Measurements from ENCODE around the gene G0S2. TPM values are rescaled to one million over a fixed set of nuclear protein-coding genes. Genes with fewer than 3 reads are reported as not detected.
"Not testable (repeated sequence)": the region's sequence is repeated elsewhere in the genome, so short reads cannot be mapped to it uniquely, and the experiment has no call there.

The G0S2 gene
- total RNA-seq, 1 experiment from 2014 or later = 620 TPM

DNA sequence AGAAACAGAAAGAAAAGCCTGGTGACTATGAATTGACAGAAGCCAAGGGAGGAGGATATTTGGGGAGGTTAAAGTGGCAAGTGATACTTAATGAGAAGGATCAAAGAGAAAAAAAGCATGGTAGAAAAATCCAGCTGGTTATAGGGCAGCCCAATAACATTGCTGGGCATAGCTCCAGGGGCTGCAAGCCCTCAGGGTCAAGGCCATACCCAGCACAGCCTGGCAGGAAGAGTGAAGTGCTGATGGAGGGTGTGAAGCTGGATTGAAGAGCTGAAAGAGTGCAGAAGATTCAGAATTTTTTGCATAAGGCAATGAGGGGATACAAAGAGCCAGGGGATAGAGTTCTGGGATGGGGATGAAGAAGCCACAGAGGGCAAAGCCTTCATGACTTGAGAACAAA lies 21.5 kb downstream of the G0S2 start:
- H3K9ac ChIP-seq (ENCODE audit: low read length) = no peak overlapping the region
- ChIA-PET CTCF (no interaction called here), POLR2A (ENCODE audit: unreplicated experiment) (no interaction called here)
- H3K4me2 ChIP-seq (ENCODE audit: low read length) = no peak overlapping the region
- H3K9me3 ChIP-seq (ENCODE audit: low read length) = no peaks in the 10 kb centered on the region
- H3K4me1 ChIP-seq (ENCODE audit: insufficient read depth, low read length) = peaks cover 11% of the 10 kb centered on the region
- no peaks in the 10 kb centered on the region for H3K9me2 ChIP-seq (replicated peaks; ENCODE audit: low read length)
- no peaks in the 10 kb centered on the region for H3K36me3 ChIP-seq (ENCODE audit: low read depth, low read length)
- H4K20me1 ChIP-seq (ENCODE audit: low read length) = no peaks in the 10 kb centered on the region
- TF ChIP-seq, protein P1, sequence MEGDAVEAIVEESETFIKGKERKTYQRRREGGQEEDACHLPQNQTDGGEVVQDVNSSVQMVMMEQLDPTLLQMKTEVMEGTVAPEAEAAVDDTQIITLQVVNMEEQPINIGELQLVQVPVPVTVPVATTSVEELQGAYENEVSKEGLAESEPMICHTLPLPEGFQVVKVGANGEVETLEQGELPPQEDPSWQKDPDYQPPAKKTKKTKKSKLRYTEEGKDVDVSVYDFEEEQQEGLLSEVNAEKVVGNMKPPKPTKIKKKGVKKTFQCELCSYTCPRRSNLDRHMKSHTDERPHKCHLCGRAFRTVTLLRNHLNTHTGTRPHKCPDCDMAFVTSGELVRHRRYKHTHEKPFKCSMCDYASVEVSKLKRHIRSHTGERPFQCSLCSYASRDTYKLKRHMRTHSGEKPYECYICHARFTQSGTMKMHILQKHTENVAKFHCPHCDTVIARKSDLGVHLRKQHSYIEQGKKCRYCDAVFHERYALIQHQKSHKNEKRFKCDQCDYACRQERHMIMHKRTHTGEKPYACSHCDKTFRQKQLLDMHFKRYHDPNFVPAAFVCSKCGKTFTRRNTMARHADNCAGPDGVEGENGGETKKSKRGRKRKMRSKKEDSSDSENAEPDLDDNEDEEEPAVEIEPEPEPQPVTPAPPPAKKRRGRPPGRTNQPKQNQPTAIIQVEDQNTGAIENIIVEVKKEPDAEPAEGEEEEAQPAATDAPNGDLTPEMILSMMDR (conservative IDR thresholded peaks at IDR 0.05; ENCODE audit: low read depth, low read length) = no peak
- TF ChIP-seq EZH2 (IDR thresholded peaks at IDR 0.05; ENCODE audit: low read length, unreplicated experiment) (no peak), EZH2phosphoT487 (IDR thresholded peaks at IDR 0.05; ENCODE audit: borderline replicate concordance, low read length) (no peak)
- no peak for ATAC-seq
- intact Hi-C loops (cut with micrococcal nuclease) = no loop called here
- DNase-seq = no peak
- H3K27me3 ChIP-seq (ENCODE audit: low read length) = no peaks in the 10 kb centered on the region
- H3F3A ChIP-seq (ENCODE audit: low read length, unreplicated experiment) = no peaks in the 10 kb centered on the region
- no peak overlapping the region for H2AFZ ChIP-seq (ENCODE audit: low read length)
- H3K79me2 ChIP-seq (ENCODE audit: low read length) = no peaks in the 10 kb centered on the region
- no TSS peak for BruUV-seq (replicated peaks)
- H3K4me3 ChIP-seq (ENCODE audit: low read length) = no peak overlapping the region
- H3K27ac ChIP-seq (ENCODE audit: low read length) = no peak overlapping the region

DNA sequence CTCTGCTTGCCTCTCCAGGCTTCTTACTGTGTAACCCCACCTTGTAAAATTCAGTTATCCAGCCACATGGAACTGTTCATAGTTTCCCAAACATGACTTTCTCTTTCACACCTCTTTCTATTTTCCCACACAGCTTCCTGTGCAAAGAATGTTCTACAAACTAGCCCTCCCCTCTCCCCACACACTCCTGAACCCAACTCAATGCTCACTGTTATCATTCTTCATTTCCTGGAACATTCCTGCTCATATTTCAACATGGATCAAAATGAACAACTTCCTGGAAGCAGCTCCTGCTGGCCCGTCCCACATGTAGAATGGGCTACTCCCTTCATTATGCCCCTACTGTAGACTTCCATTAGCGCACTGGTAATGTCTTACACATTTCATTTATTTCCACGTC lies 21.9 kb downstream of the G0S2 start:
- TF ChIP-seq, protein P1 (conservative IDR thresholded peaks at IDR 0.05; ENCODE audit: low read depth, low read length) = no peak
- TF ChIP-seq EZH2 (IDR thresholded peaks at IDR 0.05; ENCODE audit: low read length, unreplicated experiment) (no peak), EZH2phosphoT487 (IDR thresholded peaks at IDR 0.05; ENCODE audit: borderline replicate concordance, low read length) (no peak)
- H3K4me3 ChIP-seq (ENCODE audit: low read length) = no peak overlapping the region
- intact Hi-C loops (cut with micrococcal nuclease) = no loop called here
- DNase-seq = no peak
- H3K79me2 ChIP-seq (ENCODE audit: low read length) = no peaks in the 10 kb centered on the region
- BruUV-seq (replicated peaks) = no TSS peak
- no peak overlapping the region for H3K4me2 ChIP-seq (ENCODE audit: low read length)
- no peaks in the 10 kb centered on the region for H4K20me1 ChIP-seq (ENCODE audit: low read length)
- H3K27ac ChIP-seq (ENCODE audit: low read length) = no peak overlapping the region
- no peaks in the 10 kb centered on the region for H3K9me3 ChIP-seq (ENCODE audit: low read length)
- no peak for ATAC-seq
- no peaks in the 10 kb centered on the region for H3K27me3 ChIP-seq (ENCODE audit: low read length)
- H3K36me3 ChIP-seq (ENCODE audit: low read depth, low read length) = no peaks in the 10 kb centered on the region
- H3K4me1 ChIP-seq (ENCODE audit: insufficient read depth, low read length) = peaks cover 7% of the 10 kb centered on the region
- no peak overlapping the region for H2AFZ ChIP-seq (ENCODE audit: low read length)
- no peak overlapping the region for H3K9ac ChIP-seq (ENCODE audit: low read length)
- no peaks in the 10 kb centered on the region for H3K9me2 ChIP-seq (replicated peaks; ENCODE audit: low read length)
- ChIA-PET POLR2A (ENCODE audit: unreplicated experiment) (no interaction called here), CTCF (no interaction called here)
- H3F3A ChIP-seq (ENCODE audit: low read length, unreplicated experiment) = no peaks in the 10 kb centered on the region

DNA sequence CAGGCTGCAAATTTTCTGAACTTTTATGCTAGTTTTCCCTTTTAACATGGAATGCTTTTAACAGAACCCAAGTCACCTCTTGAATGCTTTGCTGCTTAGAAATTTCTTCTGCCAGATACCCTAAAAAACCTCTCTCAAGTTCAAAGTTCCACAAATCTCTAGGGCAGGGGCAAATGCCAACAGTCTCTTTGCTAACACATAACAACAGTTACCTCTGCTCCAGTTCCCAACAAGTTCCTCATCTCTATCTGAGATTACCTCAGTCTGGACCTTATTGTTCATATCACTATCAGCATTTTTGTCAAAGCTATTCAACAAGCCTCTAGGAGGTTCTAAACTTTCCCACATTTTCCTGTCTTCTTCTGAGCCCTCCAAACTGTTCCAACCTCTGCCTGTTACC lies 25.5 kb downstream of the G0S2 start:
- H3F3A ChIP-seq (ENCODE audit: low read length, unreplicated experiment); H3K9me2 ChIP-seq (replicated peaks; ENCODE audit: low read length); H3K79me2 ChIP-seq (ENCODE audit: low read length); BruUV-seq (replicated peaks); H2AFZ ChIP-seq (ENCODE audit: low read length); H3K4me1 ChIP-seq (ENCODE audit: insufficient read depth, low read length); H3K36me3 ChIP-seq (ENCODE audit: low read depth, low read length); H3K4me2 ChIP-seq (ENCODE audit: low read length); H3K27me3 ChIP-seq (ENCODE audit: low read length); H4K20me1 ChIP-seq (ENCODE audit: low read length); H3K27ac ChIP-seq (ENCODE audit: low read length); H3K9ac ChIP-seq (ENCODE audit: low read length); DNase-seq; H3K9me3 ChIP-seq (ENCODE audit: low read length); CTCF ChIA-PET; H3K4me3 ChIP-seq (ENCODE audit: low read length); POLR2A ChIA-PET (ENCODE audit: unreplicated experiment); intact Hi-C loops (cut with micrococcal nuclease); ATAC-seq: not testable (repeated sequence)

All from PC-3 (cell line).